Left ventricle myocardium inferior (tissue), 1 donor: ENCODE measurements around the gene HYOU1. TPM values are rescaled to one million over a fixed set of nuclear protein-coding genes. Genes with fewer than 3 reads are reported as not detected.

Source experiments
- DNase-seq: peaks from one replicate; pipeline ENCODE4 v3.0.0-alpha.2; 2020
- H3K27ac ChIP-seq: fragments of 200-600 bp; replicated peaks from 2 replicates; pipeline ENCODE4 v1.8.0; 2021
- H3K27me3 ChIP-seq: fragments of 200-600 bp; 2 replicates; pipeline ENCODE4 v1.8.0; 2021; ENCODE audit warnings: low read depth
- H3K36me3 ChIP-seq: fragments of 200-600 bp; 2 replicates; pipeline ENCODE4 v1.8.0; 2021
- H3K4me1 ChIP-seq: fragments of 200-600 bp; 2 replicates; pipeline ENCODE4 v1.8.0; 2021
- H3K4me3 ChIP-seq: fragments of 200-600 bp; 2 replicates; pipeline ENCODE4 v1.8.0; 2021; ENCODE audit warnings: mild to moderate bottlenecking, moderate library complexity
- H3K9me3 ChIP-seq: fragments of 200-600 bp; replicated peaks from 2 replicates; pipeline ENCODE4 v1.8.0; 2021
- CTCF ChIP-seq: fragments of 200-600 bp; IDR thresholded peaks from 2 replicates; pipeline ENCODE4 v1.8.0; 2021; ENCODE audit warnings: antibody characterized with exemption, mild to moderate bottlenecking, borderline replicate concordance
- intact Hi-C: fragments of 100-400 bp; cut with micrococcal nuclease; formaldehyde crosslinking; loops from one replicate; pipeline ENCODE4 v1.11.0; 2022
- total RNA-seq: library from RNA; stranded (reverse); fragmentation: NEBNext Ultra II Directional; extraction: Animal tissue kit (Norgen Biotek cat#: 25700); gene quantifications from one replicate; pipeline ENCODE4 v1.2.1, GENCODE V29; 2021
- donor health status: DM: no; HTN: yes; CAD: no; lungs with severe emphysema.

HYOU1 gene
- total RNA-seq, 1 donor from 2014 or later: 71.8 TPM

GRCh38 chr11:119078675-119079420 is 21.8 kb upstream of the HYOU1 start:
- Histone ChIP-seq H3K4me3 (no peak overlapping the region), H3K36me3 (peaks cover 89% of the 10 kb centered on the region), H3K9me3 (no peaks in the 10 kb centered on the region), H3K27me3 (no peaks in the 10 kb centered on the region), H3K27ac (no peak overlapping the region), H3K4me1 (no peaks in the 10 kb centered on the region)
- TF ChIP-seq CTCF: no peak
- no peak for DNase-seq
- intact Hi-C loops: no loop called here

- H3K4me3 ChIP-seq: no peak overlapping the region
- DNase-seq: no peak
- no peak for TF ChIP-seq CTCF
- intact Hi-C loops: no loop called here
- H3K27ac ChIP-seq: no peak overlapping the region
- no peaks in the 10 kb centered on the region for H3K27me3 ChIP-seq
- H3K36me3 ChIP-seq: peaks cover 99% of the 10 kb centered on the region
- no peaks in the 10 kb centered on the region for H3K9me3 ChIP-seq
- H3K4me1 ChIP-seq: no peaks in the 10 kb centered on the region
Observed at GRCh38 chr11:119077839-119078238, 20.8 kb upstream of the HYOU1 start.

- Histone ChIP-seq H3K27ac (peak within 1 kb of the TSS; percentile 91), H3K4me3 (peak within 1 kb of the TSS; percentile 94), H3K4me1 (peaks cover 44% of the 10 kb centered on the region), H3K9me3 (no peaks in the 10 kb centered on the region), H3K27me3 (no peaks in the 10 kb centered on the region), H3K36me3 (peaks cover 32% of the 10 kb centered on the region)
- intact Hi-C loops: no loop called here
- no peak for TF ChIP-seq CTCF
- peak; percentile 99 for DNase-seq
Observed at GRCh38 chr11:119067371-119068222, 10.6 kb upstream of the HYOU1 start, which contains the start of gene VPS11. TSS of gene VPS11 (plus strand) at chr11:119067818. CDS start at chr11:119067824, 6 bp downstream.

- no peaks in the 10 kb centered on the region for H3K27me3 ChIP-seq
- no peak overlapping the region for H3K27ac ChIP-seq
- peaks cover 10% of the 10 kb centered on the region for H3K36me3 ChIP-seq
- no peak overlapping the region for H3K4me3 ChIP-seq
- TF ChIP-seq CTCF: no peak
- no peaks in the 10 kb centered on the region for H3K9me3 ChIP-seq
- DNase-seq: no peak
- H3K4me1 ChIP-seq: peaks cover 52% of the 10 kb centered on the region
- intact Hi-C loops: no loop called here
Observed at GRCh38 chr11:119065369-119065768, 8.4 kb upstream of the HYOU1 start.

GRCh38 chr11:119062779-119063178 is 5.8 kb upstream of the HYOU1 start:
- Histone ChIP-seq H3K9me3 (no peaks in the 10 kb centered on the region), H3K36me3 (peaks cover 5% of the 10 kb centered on the region)

More at GRCh38 chr11:119062779-119063178, 5.8 kb upstream of the HYOU1 start:
- Histone ChIP-seq H3K27ac (peak overlapping the region; percentile 3), H3K27me3 (no peaks in the 10 kb centered on the region), H3K4me3 (no peak overlapping the region), H3K4me1 (peaks cover 40% of the 10 kb centered on the region)
- DNase-seq: no peak
- TF ChIP-seq CTCF: no peak
- intact Hi-C loops: no loop called here
